Gastroesophageal sphincter (tissue), 3 donors: ENCODE results near the gene TRRAP.

Source experiments
- EP300 ChIP-seq: sonication (generic); formaldehyde crosslinking; IDR thresholded peaks from one replicate; pipeline ENCODE4 v1.6.1; 2017; ENCODE audit warnings: antibody characterized with exemption, mild to moderate bottlenecking
- POLR2A ChIP-seq, 2 donors: fragments of 450-650 bp; IDR thresholded peaks; one replicate each; pipeline ENCODE4 v1.6.1; 2017; ENCODE audit warnings: antibody characterized with exemption in 2 of 2, mild to moderate bottlenecking in 2 of 2, moderate library complexity in 1 of 2
- POLR2AphosphoS5 ChIP-seq: sonication (generic); formaldehyde crosslinking; IDR thresholded peaks from one replicate; pipeline ENCODE4 v1.6.1; 2017; ENCODE audit warnings: antibody characterized with exemption
- TF ChIP-seq, protein P1 (sequence below), 4 experiments: fragments of 200-600 bp in 2 of 4; fragments of 450-650 bp in 2 of 4; sonication (generic) in 1 of 4; IDR thresholded peaks; one replicate each; pipeline ENCODE4 v1.5.1; 2017 to 2019; ENCODE audit warnings: antibody characterized with exemption in 4 of 4, mild to moderate bottlenecking in 2 of 4, moderate library complexity in 2 of 4

DNA sequence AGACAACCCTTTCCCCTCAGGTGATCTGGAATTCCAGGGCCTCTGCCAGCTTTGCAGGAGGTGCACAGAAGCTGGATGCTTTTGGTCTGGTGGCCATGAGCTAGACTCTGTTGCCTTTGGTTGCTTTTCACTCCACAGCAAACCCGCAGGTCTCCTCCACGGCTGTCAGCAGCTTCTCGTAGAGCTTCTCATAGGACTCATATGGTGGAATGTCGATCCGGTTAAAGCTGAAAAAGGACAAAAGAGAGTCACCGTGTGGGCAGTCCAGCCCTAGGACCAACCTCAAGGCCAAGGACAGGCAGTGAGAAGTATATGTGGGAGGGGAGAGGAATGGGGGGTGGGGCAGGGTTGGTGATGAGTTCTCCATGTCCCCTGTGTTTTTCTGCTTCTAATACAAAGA lies 152.1 kb downstream of the TRRAP start:
- TF ChIP-seq, protein P1, sequence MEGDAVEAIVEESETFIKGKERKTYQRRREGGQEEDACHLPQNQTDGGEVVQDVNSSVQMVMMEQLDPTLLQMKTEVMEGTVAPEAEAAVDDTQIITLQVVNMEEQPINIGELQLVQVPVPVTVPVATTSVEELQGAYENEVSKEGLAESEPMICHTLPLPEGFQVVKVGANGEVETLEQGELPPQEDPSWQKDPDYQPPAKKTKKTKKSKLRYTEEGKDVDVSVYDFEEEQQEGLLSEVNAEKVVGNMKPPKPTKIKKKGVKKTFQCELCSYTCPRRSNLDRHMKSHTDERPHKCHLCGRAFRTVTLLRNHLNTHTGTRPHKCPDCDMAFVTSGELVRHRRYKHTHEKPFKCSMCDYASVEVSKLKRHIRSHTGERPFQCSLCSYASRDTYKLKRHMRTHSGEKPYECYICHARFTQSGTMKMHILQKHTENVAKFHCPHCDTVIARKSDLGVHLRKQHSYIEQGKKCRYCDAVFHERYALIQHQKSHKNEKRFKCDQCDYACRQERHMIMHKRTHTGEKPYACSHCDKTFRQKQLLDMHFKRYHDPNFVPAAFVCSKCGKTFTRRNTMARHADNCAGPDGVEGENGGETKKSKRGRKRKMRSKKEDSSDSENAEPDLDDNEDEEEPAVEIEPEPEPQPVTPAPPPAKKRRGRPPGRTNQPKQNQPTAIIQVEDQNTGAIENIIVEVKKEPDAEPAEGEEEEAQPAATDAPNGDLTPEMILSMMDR (IDR thresholded peaks at IDR 0.05): no peak
- no peak for TF ChIP-seq POLR2A (IDR thresholded peaks at IDR 0.05)
- no peak for TF ChIP-seq EP300
- no peak for TF ChIP-seq POLR2AphosphoS5
